ENCODE measurements around the gene VASH1. TPM values are rescaled to one million over a fixed set of nuclear protein-coding genes. Genes with fewer than 3 reads are reported as not detected.

Gene VASH1
- total and polyA plus RNA-seq, 2 of the 13 experiments (the other 11 are each of a cell fraction or from before 2014, with no cell fraction given) = 0.11 to 0.24 TPM

DNA sequence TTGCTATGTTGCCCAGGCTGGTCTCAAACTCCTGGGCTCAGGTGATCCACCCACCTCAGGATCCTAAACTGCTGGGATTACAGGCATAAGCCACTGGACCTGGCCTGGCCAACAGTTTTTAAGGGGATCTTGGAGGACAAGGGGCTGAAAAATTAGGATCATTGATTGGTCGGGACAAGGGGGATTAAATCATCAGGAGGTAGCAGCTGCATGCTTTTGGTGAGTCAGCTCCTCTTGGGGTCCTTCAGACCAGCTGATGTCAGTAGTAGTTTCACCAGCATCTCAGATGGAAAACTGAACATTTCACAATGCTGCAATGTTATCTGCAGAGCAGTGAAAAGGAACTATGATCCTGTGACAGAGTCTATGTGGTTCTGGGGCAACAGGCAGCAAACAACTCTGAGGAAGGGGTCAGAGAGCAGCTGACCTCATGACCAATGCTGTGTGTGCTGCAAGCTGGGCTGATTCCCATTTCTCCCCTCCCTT lies 71.3 kb downstream of the VASH1 start (continued):
- TF ChIP-seq KDM2A (CRISPR knock-in tag; IDR thresholded peaks at IDR 0.05; ENCODE audit: borderline replicate concordance, low read depth) = no peak
- TF ChIP-seq FOXO1 (CRISPR knock-in tag; IDR thresholded peaks at IDR 0.05) = peak; percentile 90
- TF ChIP-seq, protein P1, sequence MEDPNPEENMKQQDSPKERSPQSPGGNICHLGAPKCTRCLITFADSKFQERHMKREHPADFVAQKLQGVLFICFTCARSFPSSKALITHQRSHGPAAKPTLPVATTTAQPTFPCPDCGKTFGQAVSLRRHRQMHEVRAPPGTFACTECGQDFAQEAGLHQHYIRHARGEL (CRISPR knock-in tag; IDR thresholded peaks at IDR 0.05) = no peak
- peak; percentile 63; the same call in 1 of the 2 replicates for TF ChIP-seq ERF (CRISPR knock-in tag; IDR thresholded peaks at IDR 0.05)
- no peak for TF ChIP-seq ATF7-NPFF (CRISPR knock-in tag; IDR thresholded peaks at IDR 0.05; ENCODE audit: low read depth)
- TF ChIP-seq KDM4B (CRISPR knock-in tag; IDR thresholded peaks at IDR 0.05) = no peak
- peak; percentile 20; the same call in 1 of the 2 replicates for TF ChIP-seq SOX13 (IDR thresholded peaks at IDR 0.05)
- TF ChIP-seq SOX13 (CRISPR knock-in tag; conservative IDR thresholded peaks at IDR 0.05 in 1 of 2, IDR thresholded peaks at IDR 0.05 in 1 of 2) = peak in 1 of 2 experiments; percentile 77; a peak in 2 of 4 replicates
- TF ChIP-seq, protein P2, sequence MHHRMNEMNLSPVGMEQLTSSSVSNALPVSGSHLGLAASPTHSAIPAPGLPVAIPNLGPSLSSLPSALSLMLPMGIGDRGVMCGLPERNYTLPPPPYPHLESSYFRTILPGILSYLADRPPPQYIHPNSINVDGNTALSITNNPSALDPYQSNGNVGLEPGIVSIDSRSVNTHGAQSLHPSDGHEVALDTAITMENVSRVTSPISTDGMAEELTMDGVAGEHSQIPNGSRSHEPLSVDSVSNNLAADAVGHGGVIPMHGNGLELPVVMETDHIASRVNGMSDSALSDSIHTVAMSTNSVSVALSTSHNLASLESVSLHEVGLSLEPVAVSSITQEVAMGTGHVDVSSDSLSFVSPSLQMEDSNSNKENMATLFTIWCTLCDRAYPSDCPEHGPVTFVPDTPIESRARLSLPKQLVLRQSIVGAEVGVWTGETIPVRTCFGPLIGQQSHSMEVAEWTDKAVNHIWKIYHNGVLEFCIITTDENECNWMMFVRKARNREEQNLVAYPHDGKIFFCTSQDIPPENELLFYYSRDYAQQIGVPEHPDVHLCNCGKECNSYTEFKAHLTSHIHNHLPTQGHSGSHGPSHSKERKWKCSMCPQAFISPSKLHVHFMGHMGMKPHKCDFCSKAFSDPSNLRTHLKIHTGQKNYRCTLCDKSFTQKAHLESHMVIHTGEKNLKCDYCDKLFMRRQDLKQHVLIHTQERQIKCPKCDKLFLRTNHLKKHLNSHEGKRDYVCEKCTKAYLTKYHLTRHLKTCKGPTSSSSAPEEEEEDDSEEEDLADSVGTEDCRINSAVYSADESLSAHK (CRISPR knock-in tag; IDR thresholded peaks at IDR 0.05; ENCODE audit: borderline replicate concordance) = no peak
- 0 out of 4 replicates have a peak, but pooled peaks of 1 of the 2 experiments have one; percentile 40 for TF ChIP-seq KLF16 (CRISPR knock-in tag; IDR thresholded peaks at IDR 0.05)
- no peak for TF ChIP-seq ISX (CRISPR knock-in tag; conservative IDR thresholded peaks at IDR 0.05)
- peak; percentile 52; the same call in 1 of the 2 replicates for TF ChIP-seq ZSCAN29 (CRISPR knock-in tag; conservative IDR thresholded peaks at IDR 0.05)
- TF ChIP-seq, protein P3, sequence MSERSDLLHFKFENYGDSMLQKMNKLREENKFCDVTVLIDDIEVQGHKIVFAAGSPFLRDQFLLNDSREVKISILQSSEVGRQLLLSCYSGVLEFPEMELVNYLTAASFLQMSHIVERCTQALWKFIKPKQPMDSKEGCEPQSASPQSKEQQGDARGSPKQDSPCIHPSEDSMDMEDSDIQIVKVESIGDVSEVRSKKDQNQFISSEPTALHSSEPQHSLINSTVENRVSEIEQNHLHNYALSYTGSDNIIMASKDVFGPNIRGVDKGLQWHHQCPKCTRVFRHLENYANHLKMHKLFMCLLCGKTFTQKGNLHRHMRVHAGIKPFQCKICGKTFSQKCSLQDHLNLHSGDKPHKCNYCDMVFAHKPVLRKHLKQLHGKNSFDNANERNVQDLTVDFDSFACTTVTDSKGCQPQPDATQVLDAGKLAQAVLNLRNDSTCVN (CRISPR knock-in tag; IDR thresholded peaks at IDR 0.05; ENCODE audit: borderline replicate concordance) = no peak
- peak; percentile 51 for TF ChIP-seq HOXA3 (CRISPR knock-in tag; IDR thresholded peaks at IDR 0.05)
- TF ChIP-seq MTF1 (CRISPR knock-in tag; IDR thresholded peaks at IDR 0.05) = no peak
- TF ChIP-seq FOSL1 (CRISPR knock-in tag; IDR thresholded peaks at IDR 0.05; ENCODE audit: borderline replicate concordance) = peak; percentile 30; the same call in 1 of the 2 replicates
- TF ChIP-seq YEATS2 (CRISPR knock-in tag; IDR thresholded peaks at IDR 0.05; ENCODE audit: borderline replicate concordance) = peak; percentile 27; the same call in 1 of the 2 replicates
- no peak for TF ChIP-seq RFX3 (CRISPR knock-in tag; IDR thresholded peaks at IDR 0.05)
- no peak for TF ChIP-seq PAX8 (CRISPR knock-in tag; IDR thresholded peaks at IDR 0.05; ENCODE audit: borderline replicate concordance)
- TF ChIP-seq, protein P4, sequence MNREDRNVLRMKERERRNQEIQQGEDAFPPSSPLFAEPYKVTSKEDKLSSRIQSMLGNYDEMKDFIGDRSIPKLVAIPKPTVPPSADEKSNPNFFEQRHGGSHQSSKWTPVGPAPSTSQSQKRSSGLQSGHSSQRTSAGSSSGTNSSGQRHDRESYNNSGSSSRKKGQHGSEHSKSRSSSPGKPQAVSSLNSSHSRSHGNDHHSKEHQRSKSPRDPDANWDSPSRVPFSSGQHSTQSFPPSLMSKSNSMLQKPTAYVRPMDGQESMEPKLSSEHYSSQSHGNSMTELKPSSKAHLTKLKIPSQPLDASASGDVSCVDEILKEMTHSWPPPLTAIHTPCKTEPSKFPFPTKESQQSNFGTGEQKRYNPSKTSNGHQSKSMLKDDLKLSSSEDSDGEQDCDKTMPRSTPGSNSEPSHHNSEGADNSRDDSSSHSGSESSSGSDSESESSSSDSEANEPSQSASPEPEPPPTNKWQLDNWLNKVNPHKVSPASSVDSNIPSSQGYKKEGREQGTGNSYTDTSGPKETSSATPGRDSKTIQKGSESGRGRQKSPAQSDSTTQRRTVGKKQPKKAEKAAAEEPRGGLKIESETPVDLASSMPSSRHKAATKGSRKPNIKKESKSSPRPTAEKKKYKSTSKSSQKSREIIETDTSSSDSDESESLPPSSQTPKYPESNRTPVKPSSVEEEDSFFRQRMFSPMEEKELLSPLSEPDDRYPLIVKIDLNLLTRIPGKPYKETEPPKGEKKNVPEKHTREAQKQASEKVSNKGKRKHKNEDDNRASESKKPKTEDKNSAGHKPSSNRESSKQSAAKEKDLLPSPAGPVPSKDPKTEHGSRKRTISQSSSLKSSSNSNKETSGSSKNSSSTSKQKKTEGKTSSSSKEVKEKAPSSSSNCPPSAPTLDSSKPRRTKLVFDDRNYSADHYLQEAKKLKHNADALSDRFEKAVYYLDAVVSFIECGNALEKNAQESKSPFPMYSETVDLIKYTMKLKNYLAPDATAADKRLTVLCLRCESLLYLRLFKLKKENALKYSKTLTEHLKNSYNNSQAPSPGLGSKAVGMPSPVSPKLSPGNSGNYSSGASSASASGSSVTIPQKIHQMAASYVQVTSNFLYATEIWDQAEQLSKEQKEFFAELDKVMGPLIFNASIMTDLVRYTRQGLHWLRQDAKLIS (CRISPR knock-in tag; IDR thresholded peaks at IDR 0.05) = no peak
